Esophagus squamous epithelium (tissue), 4 donors: ENCODE data around the gene MRAP.

Experiments
- CTCF ChIP-seq, 6 experiments: fragments of 450-650 bp in 4 of 6; fragments of 200-600 bp in 2 of 6; sonication (generic) in 2 of 6; IDR thresholded peaks; one replicate each; pipeline ENCODE4 v1.5.1; 2016 to 2019; ENCODE audit warnings: antibody characterized with exemption in 6 of 6, mild to moderate bottlenecking in 4 of 6, moderate library complexity in 4 of 6
- POLR2A ChIP-seq, 4 donors: fragments of 450-650 bp; IDR thresholded peaks; one replicate each; pipeline ENCODE4 v1.6.1; 2017; ENCODE audit warnings: antibody characterized with exemption in 4 of 4, mild to moderate bottlenecking in 4 of 4, moderate library complexity in 3 of 4

GRCh38 chr21:32260130-32260529, 38.5 kb upstream of the MRAP start:
- TF ChIP-seq POLR2A (IDR thresholded peaks at IDR 0.05) (no peak), CTCF (IDR thresholded peaks at IDR 0.05) (no peak)
